Measurements from ENCODE around the gene PTPRT.

Gene PTPRT

DNA sequence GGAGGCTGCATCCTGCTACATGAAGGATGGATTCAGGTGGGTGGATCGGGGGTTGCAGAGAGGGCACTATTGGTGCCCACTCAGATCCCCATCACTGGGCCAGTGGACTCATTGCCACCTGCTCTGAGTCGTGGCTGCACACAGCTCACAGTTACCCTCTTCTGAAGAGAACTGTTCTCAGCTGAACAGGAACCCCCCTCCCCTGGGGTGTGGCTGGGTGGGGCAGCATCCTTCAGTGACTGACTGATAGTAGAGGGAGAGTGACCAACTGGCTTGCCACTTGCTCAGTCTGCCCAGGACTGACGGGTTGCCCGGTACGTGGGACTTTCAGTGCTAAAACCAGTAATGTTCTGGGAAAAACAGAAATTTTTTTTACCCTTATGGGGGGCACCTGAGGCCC, 1077.5 kb downstream of the PTPRT start:
- H3K4me3 ChIP-seq (ENCODE audit: low read depth, low read length) = no peak overlapping the region
- TF ChIP-seq, protein P1, sequence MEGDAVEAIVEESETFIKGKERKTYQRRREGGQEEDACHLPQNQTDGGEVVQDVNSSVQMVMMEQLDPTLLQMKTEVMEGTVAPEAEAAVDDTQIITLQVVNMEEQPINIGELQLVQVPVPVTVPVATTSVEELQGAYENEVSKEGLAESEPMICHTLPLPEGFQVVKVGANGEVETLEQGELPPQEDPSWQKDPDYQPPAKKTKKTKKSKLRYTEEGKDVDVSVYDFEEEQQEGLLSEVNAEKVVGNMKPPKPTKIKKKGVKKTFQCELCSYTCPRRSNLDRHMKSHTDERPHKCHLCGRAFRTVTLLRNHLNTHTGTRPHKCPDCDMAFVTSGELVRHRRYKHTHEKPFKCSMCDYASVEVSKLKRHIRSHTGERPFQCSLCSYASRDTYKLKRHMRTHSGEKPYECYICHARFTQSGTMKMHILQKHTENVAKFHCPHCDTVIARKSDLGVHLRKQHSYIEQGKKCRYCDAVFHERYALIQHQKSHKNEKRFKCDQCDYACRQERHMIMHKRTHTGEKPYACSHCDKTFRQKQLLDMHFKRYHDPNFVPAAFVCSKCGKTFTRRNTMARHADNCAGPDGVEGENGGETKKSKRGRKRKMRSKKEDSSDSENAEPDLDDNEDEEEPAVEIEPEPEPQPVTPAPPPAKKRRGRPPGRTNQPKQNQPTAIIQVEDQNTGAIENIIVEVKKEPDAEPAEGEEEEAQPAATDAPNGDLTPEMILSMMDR (IDR thresholded peaks at IDR 0.05; ENCODE audit: borderline replicate concordance, insufficient read depth, low read depth, low read length) = no peak

DNA sequence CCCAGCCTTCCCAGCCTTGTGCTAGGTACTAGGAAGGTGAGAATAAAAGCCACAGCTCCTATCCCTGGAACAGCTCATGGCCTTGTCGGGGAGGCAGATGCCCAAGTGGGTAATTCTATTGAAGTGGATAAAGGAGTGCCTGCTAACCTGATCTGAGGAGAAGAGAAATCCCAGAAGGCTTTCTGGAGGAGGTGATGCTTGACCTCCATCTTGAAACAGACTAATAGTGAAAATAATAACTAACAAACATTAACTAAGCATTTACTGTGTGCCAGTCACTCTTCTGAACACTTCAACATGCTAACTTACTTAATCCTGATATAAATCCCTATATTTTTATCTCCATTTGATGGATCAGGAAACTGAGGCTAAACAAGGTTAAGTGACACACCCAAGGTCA, 1078.4 kb downstream of the PTPRT start:
- TF ChIP-seq, protein P1 (IDR thresholded peaks at IDR 0.05; ENCODE audit: borderline replicate concordance, insufficient read depth, low read depth, low read length) = no peak
- no peak overlapping the region for H3K4me3 ChIP-seq (ENCODE audit: low read depth, low read length)

DNA sequence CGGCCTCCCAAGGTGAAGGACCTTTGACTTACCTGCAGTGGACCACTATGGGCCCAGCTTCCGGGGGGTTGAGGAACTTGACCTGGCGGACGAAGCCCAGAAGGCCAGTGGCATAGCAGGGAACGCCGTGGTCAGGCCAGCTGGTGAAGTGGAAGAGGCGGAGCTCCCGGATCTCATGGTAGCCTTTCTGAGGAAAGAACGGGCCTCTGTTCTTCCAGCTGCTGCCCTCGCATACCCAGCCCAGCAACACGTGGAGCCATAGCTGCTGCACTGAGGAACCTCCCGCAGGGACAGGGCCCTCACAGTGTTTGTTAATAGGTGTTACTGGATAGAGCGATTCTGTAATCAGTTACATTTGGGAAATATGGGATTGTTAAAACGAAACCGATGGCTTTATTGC, 1079.4 kb downstream of the PTPRT start:
- TF ChIP-seq, protein P1 (IDR thresholded peaks at IDR 0.05; ENCODE audit: borderline replicate concordance, insufficient read depth, low read depth, low read length) = no peak

DNA sequence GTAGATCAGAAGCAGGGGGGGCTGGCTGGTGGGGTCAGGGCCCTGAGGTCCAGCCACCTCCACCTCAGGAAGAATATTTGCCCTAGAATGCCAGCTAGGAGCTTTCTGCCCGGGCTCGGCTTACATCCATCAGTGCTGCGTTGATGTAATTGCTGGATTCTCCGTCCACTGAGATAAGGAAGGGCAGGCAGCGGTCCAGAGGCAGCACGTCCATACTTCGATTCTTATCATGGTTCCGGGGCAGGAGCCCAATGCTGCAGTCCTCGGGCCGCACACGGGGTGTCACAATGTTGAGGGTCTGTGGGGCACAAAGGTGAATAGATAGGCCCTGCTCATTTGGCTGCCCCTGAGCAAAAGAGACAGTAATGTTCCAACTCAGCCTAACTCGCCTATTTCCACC, 1087.7 kb downstream of the PTPRT start:
- TF ChIP-seq, protein P1 (IDR thresholded peaks at IDR 0.05; ENCODE audit: borderline replicate concordance, insufficient read depth, low read depth, low read length) = no peak
- H3K4me3 ChIP-seq (ENCODE audit: low read depth, low read length) = no peak overlapping the region

More for the DNA sequence above, 1079.4 kb downstream of the PTPRT start:
- H3K4me3 ChIP-seq (ENCODE audit: low read depth, low read length) = no peak overlapping the region

DNA sequence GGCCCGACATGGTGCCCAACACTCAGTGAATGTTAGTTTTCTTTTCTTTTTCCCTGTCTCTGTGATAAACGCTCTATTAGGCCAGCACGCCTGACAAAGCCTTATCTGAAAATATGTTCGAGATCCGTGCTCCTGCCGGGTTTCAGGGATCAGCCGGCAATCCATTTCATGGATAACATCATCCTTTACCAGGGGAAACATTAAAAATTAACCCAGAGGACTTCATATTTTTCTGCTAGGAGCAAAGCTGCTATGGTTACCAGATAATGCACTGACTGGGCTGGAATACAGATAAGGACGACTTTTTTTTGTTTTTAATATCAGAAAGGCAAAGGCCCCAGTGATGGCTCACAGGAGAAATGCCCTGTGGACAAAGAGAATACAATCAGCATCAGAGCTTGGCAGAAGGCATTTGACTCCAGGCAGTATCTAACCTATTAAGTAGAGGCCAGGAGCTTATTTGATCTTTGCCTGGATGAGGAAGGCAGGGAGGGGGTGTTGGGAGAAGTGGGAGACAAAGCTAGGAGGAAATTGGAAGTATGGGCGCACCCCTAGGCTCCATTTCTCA, 1089.5 kb downstream of the PTPRT start:
- no peak overlapping the region for H3K4me3 ChIP-seq (ENCODE audit: low read depth, low read length)
- TF ChIP-seq, protein P1 (IDR thresholded peaks at IDR 0.05; ENCODE audit: borderline replicate concordance, insufficient read depth, low read depth, low read length) = no peak

DNA sequence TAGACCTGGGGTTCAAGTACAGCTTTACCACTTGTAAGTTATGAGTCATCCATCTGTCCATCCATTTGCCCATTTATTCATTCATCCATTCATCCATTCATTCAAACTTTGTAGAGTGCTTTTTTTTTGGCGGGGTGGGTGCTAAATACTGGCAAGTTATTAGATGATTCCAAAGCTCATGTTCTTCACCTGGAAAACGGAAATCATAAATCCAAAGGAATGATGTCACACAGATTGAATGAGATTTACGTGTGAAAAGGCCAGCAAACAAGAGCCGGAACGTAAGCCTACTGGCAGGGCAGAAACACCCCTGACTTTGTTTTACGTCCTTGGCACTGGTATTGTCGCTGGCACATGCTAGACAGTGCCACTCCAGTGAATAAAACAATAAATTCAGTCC, 1090.6 kb downstream of the PTPRT start:
- no peak overlapping the region for H3K4me3 ChIP-seq (ENCODE audit: low read depth, low read length)
- TF ChIP-seq, protein P1 (IDR thresholded peaks at IDR 0.05; ENCODE audit: borderline replicate concordance, insufficient read depth, low read depth, low read length) = no peak

DNA sequence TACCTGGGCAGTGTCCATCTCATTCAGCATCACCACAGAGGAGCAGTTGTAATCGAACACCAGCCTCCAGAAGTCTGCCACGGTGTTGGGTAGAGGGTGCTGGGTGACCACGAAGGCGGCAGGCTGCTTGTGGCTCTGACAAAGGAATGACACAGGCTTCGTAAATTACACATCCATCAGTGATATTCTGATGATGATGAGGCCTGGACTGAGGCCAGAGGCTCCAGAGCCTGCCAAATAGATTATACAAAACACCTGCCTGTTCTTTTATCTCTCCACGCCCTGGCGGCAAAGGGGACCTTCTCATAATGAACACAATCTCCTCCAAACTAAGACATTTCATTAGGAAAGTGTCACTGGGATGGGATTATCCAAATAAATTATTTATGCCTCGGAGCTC, 1091.3 kb downstream of the PTPRT start:
- TF ChIP-seq, protein P1 (IDR thresholded peaks at IDR 0.05; ENCODE audit: borderline replicate concordance, insufficient read depth, low read depth, low read length) = no peak
- H3K4me3 ChIP-seq (ENCODE audit: low read depth, low read length) = no peak overlapping the region

All from GM12875 (cell line).